Esophagus squamous epithelium (tissue), 5 donors: ENCODE data around the gene CD247. TPM values are rescaled to one million over a fixed set of nuclear protein-coding genes. Genes with fewer than 3 reads are reported as not detected.

ENCODE experiments used
- DNase-seq: peaks from one replicate; lab custom pipeline; 2025; lab: John Stamatoyannopoulos, UW
- H3K27ac ChIP-seq, 4 donors: fragments of 200-600 bp; sonication (generic); one replicate each; pipeline ENCODE4 v1.5.1; 2016 to 2019; ENCODE audit warnings: mild to moderate bottlenecking in 1 of 4
- H3K27me3 ChIP-seq, 4 donors: fragments of 200-600 bp; sonication (generic); 1 replicate in 3 of 4; 2 replicates in 1 of 4; pipeline versions ENCODE4 v1.5.1 to v1.6.0; 2017 to 2021; ENCODE audit warnings: antibody characterized with exemption in 1 of 4
- H3K36me3 ChIP-seq, 3 donors: fragments of 200-600 bp; sonication (generic); one replicate each; pipeline ENCODE4 v1.5.1; 2016 to 2019
- H3K4me1 ChIP-seq, 3 donors: fragments of 200-600 bp; sonication (generic); one replicate each; pipeline ENCODE4 v1.5.1; 2017 to 2019
- H3K4me3 ChIP-seq, 4 donors: fragments of 200-600 bp; sonication (generic); 1 replicate in 3 of 4; 2 replicates in 1 of 4; pipeline ENCODE4 v1.5.1; 2016 to 2019; ENCODE audit warnings: mild to moderate bottlenecking in 2 of 4, moderate library complexity in 1 of 4
- H3K9me3 ChIP-seq, 3 donors: fragments of 200-600 bp; sonication (generic); one replicate each; pipeline ENCODE4 v1.5.1; 2016 to 2019
- POLR2A ChIP-seq, 4 donors: fragments of 450-650 bp; IDR thresholded peaks; one replicate each; pipeline ENCODE4 v1.6.1; 2017; ENCODE audit warnings: antibody characterized with exemption in 4 of 4, mild to moderate bottlenecking in 4 of 4, moderate library complexity in 3 of 4
- WGBS, 2 donors: methylation state at CpG; one replicate each; pipeline ENCODE4 v1.1.5; 2018; 5-methylcytosine and 5-hydroxymethylcytosine counted together
- intact Hi-C: fragments of 100-400 bp; cut with DNase I; formaldehyde crosslinking; loops from one replicate; pipeline ENCODE4 v1.15.0; 2022
- total RNA-seq, 4 donors: library from RNA; depleted of rRNA; stranded (reverse); fragments of >200 nt; gene quantifications; one replicate each; pipeline ENCODE4 v1.1.0, GENCODE V29; 2016
- TF ChIP-seq, protein P1 (sequence below), 6 experiments: fragments of 450-650 bp in 4 of 6; fragments of 200-600 bp in 2 of 6; sonication (generic) in 2 of 6; IDR thresholded peaks; one replicate each; pipeline ENCODE4 v1.5.1; 2016 to 2019; ENCODE audit warnings: antibody characterized with exemption in 6 of 6, mild to moderate bottlenecking in 4 of 6, moderate library complexity in 4 of 6
- donor health status: DM: yes; HTN: yes; CAD: no.

CD247 gene
- total RNA-seq, 4 donors from 2014 or later: 0.68 to 3.5 (median 3.1) TPM

DNA sequence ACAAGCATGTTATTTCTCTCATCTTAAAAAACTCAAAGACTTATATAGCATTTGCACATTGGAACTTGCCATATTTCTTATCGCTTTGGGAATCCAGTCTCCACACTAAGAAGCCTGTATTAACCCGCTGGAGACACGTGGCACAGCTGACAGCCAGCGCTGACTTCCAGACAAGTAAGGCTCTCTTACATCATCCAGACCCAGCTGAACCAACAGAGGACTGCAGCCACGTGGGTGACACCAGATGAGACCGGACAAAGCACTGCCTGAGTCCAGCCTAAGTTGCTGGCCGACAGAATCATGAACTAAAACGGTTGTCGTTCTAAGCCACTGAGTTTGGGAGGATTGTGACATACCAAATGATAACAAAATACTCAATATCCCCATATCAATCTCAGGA lies 6.3 kb upstream of the CD247 start:
- Histone ChIP-seq H3K27ac (no peak overlapping the region), H3K4me1 (no peaks in the 10 kb centered on the region), H3K27me3 (no peaks in the 10 kb centered on the region), H3K9me3 (no peaks in the 10 kb centered on the region), H3K4me3 (no peak overlapping the region), H3K36me3 (no peaks in the 10 kb centered on the region)
- intact Hi-C loops: loop anchor here (10.0 kb wide), 1 partner anchor 260 kb away; no protein-coding TSS in a partner anchor
- no peak for TF ChIP-seq POLR2A (IDR thresholded peaks at IDR 0.05)
- TF ChIP-seq, protein P1, sequence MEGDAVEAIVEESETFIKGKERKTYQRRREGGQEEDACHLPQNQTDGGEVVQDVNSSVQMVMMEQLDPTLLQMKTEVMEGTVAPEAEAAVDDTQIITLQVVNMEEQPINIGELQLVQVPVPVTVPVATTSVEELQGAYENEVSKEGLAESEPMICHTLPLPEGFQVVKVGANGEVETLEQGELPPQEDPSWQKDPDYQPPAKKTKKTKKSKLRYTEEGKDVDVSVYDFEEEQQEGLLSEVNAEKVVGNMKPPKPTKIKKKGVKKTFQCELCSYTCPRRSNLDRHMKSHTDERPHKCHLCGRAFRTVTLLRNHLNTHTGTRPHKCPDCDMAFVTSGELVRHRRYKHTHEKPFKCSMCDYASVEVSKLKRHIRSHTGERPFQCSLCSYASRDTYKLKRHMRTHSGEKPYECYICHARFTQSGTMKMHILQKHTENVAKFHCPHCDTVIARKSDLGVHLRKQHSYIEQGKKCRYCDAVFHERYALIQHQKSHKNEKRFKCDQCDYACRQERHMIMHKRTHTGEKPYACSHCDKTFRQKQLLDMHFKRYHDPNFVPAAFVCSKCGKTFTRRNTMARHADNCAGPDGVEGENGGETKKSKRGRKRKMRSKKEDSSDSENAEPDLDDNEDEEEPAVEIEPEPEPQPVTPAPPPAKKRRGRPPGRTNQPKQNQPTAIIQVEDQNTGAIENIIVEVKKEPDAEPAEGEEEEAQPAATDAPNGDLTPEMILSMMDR (IDR thresholded peaks at IDR 0.05): no peak
- DNase-seq: no peak
- 62 to 82% methylated on average over 9 of the region's 9 CpGs for WGBS, 2 donors

DNA sequence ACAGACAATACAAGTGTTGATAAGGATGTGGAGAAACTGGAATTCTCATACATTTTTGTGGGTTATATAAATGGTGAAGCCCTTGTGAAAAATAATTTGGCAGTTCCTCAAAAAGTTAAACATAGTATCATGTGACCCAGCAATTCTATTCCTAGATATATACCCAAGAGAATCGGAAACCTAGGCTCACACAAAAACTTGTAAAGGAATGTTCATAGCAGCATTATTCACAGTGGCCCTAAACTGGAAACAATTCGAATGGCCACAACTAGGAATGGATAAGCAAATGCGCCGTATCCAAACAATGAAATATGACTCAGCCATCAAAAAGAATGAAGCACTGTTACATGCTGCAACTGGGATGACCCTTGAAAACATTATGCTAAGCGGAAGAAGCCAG lies 3.9 kb upstream of the CD247 start:
- Histone ChIP-seq H3K4me3 (no peak overlapping the region), H3K27me3 (no peaks in the 10 kb centered on the region), H3K9me3 (no peaks in the 10 kb centered on the region), H3K4me1 (no peaks in the 10 kb centered on the region), H3K27ac (no peak overlapping the region), H3K36me3 (no peaks in the 10 kb centered on the region)
- TF ChIP-seq POLR2A (IDR thresholded peaks at IDR 0.05): no peak
- TF ChIP-seq, protein P1 (IDR thresholded peaks at IDR 0.05): no peak
- no peak for DNase-seq
- intact Hi-C loops: loop anchor here (10.0 kb wide), 1 partner anchor 257 kb away; no protein-coding TSS in a partner anchor
- WGBS, 2 donors: 80 to 82% methylated on average over 5 of the region's 5 CpGs

DNA sequence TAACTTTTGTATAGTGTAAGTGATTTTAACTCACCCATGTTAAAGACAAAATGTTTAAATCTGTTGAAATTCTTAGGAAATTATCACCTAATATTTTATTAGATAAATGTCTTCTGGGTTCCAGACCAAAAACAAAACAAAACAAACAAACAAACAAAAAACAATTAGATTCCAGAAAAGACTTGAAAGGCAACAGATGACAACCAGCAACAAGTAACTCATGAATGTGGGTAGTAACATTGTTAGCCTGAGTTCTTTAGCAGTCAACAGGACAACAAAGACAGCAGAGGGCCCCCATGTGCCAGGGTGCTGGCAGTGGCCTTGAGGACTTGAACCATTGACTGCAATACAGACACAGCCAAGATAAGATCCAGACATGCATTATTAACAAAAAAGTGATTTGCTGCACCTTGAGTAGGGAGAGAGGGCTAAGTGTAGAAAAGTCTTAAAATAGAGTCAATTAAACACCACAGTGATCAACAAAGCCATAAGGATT lies 2.4 kb upstream of the CD247 start:
- no peaks in the 10 kb centered on the region for H3K4me1 ChIP-seq
- DNase-seq: no peak
- TF ChIP-seq, protein P1 (IDR thresholded peaks at IDR 0.05): no peak
- TF ChIP-seq POLR2A (IDR thresholded peaks at IDR 0.05): no peak
- no peak overlapping the region for H3K4me3 ChIP-seq
- H3K36me3 ChIP-seq: no peaks in the 10 kb centered on the region
- intact Hi-C loops: loop anchor here (10.0 kb wide), 1 partner anchor 256 kb away; no protein-coding TSS in a partner anchor
- no peak overlapping the region for H3K27ac ChIP-seq
- peaks cover 0 to 3% (median 0%) of the 10 kb centered on the region in 4 donors for H3K27me3 ChIP-seq
- no peaks in the 10 kb centered on the region for H3K9me3 ChIP-seq

DNA sequence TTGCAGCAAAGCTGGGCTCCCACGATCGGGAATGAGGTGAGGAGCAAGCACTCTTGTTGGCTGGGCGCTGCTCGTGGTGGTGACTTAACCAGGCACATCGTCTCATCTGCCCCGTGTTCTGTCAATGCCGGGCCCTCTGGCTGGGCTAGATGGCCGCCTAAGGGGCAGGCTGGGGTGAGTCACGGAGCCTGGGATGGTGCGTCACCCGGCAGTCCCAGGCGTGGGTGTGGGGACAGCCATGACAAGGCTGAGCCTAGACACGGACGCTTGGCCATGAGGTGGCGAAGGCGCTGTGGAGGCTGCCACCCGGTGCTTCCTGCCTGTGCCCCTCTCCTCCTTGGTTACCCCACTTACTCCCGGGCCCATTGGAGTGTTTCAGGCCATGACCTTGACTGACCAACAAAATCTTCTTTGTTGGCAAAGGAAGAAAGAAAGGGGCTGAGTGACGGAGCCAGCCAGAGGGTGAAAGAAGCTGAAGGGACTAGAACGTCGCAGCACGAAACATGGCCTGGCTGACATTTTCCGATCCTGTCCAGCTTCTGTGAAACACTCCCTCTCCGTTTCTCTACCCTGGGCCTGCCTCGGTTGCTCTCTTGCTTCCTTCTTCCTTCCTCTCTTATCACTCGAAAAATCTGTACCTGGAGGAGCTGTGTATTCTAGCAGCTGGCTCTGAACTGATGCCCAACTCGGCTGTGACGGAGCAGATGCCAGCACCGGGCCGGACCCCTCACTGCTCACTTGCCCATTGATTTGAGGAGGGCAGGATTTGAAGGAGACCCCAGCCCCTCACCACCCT lies 596 bp downstream of the CD247 start:
- intact Hi-C loops: no loop called here
- WGBS, 2 donors: 74 to 89% methylated on average over 13 to 14 of the region's 30 CpGs
- Histone ChIP-seq H3K4me1 (no peaks in the 10 kb centered on the region), H3K4me3 (peak overlapping the region in 3 of 4 donors; percentile 24 to 47 (median 36)), H3K9me3 (no peaks in the 10 kb centered on the region), H3K27ac (peak overlapping the region in 3 of 4 donors; percentile 41 to 69 (median 55)), H3K27me3 (peaks cover 0 to 3% (median 0%) of the 10 kb centered on the region in 4 donors), H3K36me3 (no peaks in the 10 kb centered on the region)
- no peak for DNase-seq
- TF ChIP-seq, protein P1 (IDR thresholded peaks at IDR 0.05): no peak
- no peak for TF ChIP-seq POLR2A (IDR thresholded peaks at IDR 0.05)
